ENCODE results near the gene MS4A8.

GRCh38 chr11:60743058-60743457 is 43.6 kb downstream of the MS4A8 start:
- TF ChIP-seq CTCF (IDR thresholded peaks at IDR 0.05), result no peak
- no peak for TF ChIP-seq POLR2A (IDR thresholded peaks at IDR 0.05)

Measured in uterus (tissue), 2 donors.